ENCODE data around the gene WRAP53. TPM values are rescaled to one million over a fixed set of nuclear protein-coding genes. Genes with fewer than 3 reads are reported as not detected.
"Not testable (repeated sequence)": the region's sequence is repeated elsewhere in the genome, so short reads cannot be mapped to it uniquely, and the experiment has no call there.

The WRAP53 gene
- 8.5 TPM for total RNA-seq

DNA sequence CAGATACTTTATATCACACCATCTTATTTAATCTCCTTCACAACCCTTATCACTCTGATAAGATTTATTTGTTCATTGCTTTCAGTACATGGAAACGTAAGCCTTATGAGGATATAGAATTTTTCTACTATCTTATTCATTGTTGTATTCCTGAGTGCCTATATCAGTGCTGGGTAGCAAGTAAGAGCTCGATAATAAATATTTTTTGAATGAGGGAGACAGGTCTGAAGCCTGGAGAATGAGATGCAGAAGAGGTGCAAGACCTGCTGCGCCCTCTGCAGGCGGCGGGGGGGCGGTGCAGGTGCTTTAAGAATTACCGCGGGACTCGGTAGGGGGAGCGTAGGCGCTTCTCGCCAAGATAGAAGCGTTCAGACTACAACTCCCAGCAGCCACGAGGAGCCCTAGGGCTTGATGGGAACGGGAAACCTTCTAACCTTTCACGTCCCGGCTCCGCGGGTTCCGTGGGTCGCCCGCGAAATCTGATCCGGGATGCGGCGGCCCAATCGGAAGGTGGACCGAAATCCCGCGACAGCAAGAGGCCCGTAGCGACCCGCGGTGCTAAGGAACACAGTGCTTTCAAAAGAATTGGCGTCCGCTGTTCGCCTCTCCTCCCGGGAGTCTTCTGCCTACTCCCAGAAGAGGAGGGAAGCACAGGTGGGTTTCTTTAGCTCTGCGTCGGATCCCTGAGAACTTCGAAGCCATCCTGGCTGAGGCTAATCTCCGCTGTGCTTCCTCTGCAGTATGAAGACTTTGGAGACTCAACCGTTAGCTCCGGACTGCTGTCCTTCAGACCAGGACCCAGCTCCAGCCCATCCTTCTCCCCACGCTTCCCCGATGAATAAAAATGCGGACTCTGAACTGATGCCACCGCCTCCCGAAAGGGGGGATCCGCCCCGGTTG lies at the start of gene WRAP53:
TSS of gene WRAP53 (plus strand) at position 570 of the 900 bp plus-strand sequence. CDS start at position 742, 172 bp downstream.
- ATAC-seq: peak; percentile 91

DNA sequence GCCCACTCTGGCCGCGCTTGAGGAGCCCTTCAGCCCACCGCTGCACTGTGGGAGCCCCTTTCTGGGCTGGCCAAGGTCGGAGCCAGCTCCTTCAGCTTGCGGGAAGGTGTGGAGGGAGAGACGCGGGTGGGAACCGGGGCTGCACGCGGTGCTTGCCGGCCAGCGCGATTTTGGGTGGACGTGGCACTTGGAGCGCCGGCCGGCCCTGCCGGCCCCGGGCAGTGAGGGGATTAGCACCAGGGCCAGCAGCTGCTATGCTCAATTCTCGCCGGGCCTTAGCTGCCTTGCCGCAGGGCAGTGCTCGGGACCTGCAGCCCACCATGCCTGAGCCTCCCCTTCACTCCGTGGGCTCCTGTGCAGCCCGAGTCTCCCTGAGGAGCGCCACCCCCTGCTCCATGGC lies 47.5 kb upstream of the WRAP53 start:
- ATAC-seq: no peak

DNA sequence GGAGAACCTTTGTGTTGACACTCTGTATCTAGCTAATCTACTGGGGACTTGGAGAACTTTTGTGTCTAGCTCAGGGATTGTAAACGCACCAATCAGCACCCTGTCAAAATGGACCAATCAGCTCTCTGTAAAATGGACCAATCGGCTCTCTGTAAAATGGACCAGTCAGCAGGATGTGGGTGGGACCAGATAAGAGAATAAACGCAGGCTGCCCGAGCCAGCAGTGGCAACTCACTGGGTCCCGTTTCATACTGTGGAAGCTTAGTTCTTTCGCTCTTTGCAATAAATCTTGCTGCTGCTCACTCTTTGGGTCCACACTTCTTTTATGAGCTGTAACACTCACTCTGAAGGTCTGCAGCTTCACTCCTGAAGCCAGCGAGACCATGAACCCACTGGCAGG lies 46.6 kb upstream of the WRAP53 start:
- ATAC-seq: not testable (repeated sequence)

DNA sequence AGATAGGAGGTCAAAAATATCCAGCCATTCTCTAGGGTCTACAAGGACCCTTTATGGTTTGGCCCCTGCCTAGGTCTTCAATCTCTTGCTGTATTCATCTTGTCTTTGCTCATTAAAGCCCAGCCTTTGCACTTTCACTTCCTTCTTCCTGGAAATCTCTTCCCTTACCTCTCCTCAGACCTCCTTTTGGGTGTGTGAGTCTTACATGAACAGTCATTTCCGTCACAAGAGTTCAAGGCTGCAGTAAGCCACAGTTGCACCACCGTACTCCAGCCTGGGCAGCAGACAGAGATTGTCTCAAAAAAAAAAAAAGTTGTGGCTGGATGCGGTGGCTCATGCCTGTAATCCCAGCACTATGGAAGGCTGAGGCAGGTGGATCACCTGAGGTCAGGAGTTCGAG lies 43.5 kb upstream of the WRAP53 start:
- ATAC-seq: no peak

DNA sequence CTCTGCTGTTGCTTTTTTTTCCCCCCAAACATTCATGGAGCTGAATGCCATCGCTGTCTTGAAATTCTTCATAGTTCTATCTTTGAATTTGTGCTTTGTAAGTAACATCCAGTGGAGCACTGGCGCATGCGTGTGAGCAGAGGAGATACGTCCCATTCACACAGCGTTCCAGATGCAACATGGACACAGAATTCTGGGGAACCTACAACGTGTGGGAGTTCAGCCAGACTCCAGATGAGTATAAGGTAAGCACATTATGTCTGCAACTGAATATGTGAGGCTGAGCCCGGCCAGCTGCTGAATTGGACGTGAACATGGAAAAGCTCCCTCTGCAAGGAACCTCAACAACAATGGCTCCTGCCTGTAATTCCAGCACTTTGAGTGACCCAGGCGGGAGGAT lies 41.8 kb upstream of the WRAP53 start:
- no peak for ATAC-seq

DNA sequence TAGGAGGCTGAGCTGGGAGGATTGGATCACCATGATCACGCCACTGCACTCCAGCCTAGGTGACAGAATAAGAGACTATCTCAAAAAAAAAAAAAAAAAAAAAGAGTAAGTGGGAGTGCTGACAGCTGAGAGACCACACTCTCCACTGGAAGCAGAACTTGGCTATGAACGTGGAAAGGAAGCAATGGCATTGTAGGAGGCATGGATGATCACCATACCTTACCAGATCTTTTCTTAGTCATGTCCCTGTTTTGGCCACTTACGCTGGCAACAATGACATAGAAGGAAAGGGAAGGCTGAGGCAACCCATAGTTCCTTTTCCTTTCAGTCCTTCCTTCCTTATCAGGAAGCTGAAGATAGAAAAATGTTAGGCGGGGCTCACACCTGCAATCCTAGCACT lies 41.3 kb upstream of the WRAP53 start:
- no peak for ATAC-seq

DNA sequence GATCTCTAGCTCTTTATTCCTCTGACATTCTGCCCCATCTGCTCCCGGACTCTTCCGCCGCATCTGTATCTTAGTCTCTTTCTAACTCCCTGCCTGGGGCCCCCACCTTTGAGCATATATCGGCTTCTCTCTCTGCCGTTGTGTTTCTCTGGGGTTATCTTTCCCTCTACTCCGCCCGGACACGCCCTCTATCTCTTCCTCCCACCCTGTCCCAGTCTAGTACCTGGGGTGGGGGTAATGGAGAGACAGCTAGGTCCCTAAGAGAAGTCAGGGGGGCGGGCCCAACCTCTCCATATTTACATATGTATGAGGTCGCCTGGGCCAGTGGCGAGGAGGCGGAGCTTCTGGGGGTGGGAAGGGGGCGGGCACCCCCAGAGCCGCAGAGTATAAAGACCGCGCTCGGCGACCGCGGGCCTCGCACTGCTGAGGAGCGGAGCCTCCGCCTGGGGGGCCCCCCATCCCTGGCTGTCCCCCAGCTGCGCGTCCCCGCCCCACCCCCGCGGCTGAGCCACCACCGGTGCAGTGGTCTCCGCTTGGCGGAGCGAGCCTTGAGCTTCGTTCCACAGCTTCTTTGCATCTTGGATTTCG lies 37.7 kb upstream of the WRAP53 start, which contains the start of gene ATP1B2:
TSS of gene ATP1B2 (plus strand) at position 418 of the 588 bp plus-strand sequence. CDS start 593 bp downstream, outside the sequence.
- ATAC-seq: peak; percentile 69

DNA sequence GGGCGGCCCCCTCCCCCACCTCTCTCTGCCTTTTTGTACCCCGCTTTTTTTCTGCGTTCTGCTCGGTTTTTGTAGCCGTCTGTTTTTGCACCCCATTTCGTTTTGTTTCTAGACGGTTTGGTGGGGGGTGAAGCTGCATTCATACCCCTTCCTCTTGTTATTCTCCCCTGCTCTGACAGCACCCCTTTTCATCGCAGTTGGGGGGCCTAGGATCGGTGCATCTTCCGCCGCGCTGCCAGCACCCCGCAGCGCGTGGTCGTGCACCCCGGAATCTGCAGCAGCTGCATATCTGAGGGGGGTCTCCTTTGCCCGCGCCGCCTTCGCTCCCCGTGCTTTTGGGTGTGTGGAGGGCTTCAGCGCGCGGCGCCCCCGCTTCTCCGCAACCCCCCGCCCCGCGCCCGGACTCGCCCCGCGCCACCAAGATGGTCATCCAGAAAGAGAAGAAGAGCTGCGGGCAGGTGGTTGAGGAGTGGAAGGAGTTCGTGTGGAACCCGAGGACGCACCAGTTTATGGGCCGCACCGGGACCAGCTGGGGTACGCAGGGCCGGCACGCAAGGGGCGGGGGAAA lies 37.1 kb upstream of the WRAP53 start:
- no peak for ATAC-seq

DNA sequence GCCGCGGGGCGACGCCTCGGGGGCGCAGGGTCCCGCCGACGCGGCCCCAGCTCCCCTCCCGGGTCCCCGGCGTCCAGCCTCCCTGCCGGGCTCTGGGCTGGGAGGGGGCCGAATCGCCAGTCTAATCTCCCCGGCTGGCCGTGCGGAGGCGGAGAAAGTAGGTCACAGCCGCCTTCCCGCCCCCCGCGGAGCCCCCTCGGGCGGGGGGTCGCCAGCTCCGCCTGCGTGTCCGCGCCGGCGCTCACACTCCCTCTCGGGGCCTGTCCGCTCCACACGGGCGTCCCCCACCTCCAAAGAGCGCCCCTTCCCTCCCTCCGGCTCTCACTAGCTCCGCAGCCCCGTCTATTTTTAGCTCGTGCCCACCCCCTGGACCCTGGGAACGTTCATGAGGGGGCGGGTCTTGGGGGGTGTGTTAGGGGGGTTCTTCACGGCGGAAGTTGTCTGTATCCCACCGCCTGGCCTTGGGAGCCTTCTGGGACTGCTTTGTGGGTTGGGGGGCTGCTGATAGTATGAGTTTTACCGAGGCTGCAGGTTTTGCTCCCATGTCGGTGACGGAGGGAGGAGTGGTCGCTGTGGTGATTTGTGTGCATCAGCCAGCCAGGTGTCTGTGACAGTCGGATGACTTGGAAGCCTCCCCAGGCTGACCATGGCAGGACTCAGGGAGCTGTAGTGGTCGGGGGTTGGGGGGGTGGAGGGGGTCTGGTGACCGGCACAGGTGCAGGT lies 36.5 kb upstream of the WRAP53 start:
- ATAC-seq: no peak

DNA sequence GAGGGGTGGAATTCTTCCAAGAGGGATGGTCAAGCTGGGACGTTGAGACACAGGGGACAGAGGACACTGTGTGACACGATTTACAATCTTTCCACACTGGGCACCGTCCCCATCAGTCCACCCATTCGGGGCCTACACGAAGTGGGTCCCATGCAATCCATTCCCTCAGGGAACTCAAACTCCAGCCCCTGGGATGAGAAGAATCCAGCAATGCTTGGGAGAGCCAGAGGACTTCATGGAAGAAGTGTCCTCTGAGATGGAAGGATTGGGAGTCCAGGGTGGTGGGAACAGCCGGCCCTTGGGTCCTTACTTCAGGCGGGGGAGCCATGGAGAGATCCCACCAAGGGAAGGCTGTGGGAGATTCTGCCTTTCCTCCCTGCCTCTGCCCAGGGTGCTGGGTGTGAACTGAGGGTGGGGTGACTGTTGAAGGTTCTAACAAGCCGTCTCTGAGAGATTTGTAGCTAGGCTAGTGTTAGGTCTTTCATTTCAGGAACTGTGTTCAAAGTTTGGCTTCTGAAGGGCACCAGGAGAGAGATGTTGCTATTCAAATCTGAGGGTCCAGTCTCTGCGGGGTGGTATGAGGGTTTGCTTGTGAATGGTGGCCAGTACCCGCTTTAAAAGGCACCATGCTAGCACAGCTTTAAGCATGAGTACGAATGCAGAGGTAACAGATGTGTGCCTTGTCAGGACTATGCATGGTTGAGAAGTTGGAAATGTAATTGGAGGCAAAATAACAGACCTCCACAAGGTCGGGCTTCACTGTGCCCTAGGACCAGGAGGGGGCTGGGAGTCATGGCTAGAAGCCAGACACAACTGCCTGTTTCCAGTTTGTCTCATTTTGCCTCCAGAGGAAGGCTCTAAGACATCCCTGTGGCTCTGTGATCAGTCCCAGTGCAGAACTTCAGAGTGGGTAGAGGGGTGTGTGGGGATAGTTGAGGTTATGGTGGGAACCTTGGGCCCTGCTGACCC lies 35.6 kb upstream of the WRAP53 start:
- no peak for ATAC-seq

DNA sequence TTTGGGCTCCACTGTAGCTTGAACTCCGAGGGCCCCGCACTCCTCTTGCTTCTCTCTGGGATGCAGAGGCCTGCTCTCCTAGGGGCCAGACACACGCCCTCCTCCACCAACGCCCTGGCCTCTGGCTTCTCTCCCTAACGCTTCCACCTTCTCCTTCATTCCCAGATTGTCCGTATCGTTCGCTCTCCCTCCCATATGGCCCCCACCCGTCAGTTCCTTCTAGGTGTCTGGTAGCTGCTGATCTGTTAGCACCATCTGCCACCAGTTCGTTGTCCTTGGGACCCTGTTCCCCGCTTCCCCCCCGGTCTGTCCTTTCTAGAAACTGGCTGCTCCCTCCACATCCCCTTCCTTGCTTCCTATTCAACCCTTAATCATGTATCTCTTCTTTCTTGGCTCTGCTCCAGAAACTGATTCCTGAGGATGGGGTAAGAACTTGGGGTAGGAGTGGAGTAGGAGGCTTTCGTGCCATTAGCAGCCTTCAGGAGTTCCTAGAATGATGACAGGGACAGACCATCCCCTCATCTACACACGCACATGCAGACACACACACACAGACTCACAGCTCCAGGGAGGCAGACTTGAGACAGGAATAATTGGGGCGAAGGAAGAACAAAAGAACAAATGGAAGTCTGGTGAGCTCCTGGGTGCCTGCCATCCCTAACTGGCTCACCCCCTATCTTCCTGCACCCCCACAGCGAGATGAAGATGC lies 33.3 kb upstream of the WRAP53 start:
- no peak for ATAC-seq

DNA sequence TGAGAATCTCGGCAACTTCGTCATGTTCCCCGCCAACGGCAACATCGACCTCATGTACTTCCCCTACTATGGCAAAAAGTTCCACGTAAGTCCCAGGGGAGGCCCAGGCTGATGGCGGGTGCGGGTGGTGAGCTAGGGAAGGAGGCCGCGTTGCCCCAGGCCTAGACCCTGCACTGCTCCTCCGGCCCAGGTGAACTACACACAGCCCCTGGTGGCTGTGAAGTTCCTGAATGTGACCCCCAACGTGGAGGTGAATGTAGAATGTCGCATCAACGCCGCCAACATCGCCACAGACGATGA lies 32.8 kb upstream of the WRAP53 start:
- no peak for ATAC-seq

DNA sequence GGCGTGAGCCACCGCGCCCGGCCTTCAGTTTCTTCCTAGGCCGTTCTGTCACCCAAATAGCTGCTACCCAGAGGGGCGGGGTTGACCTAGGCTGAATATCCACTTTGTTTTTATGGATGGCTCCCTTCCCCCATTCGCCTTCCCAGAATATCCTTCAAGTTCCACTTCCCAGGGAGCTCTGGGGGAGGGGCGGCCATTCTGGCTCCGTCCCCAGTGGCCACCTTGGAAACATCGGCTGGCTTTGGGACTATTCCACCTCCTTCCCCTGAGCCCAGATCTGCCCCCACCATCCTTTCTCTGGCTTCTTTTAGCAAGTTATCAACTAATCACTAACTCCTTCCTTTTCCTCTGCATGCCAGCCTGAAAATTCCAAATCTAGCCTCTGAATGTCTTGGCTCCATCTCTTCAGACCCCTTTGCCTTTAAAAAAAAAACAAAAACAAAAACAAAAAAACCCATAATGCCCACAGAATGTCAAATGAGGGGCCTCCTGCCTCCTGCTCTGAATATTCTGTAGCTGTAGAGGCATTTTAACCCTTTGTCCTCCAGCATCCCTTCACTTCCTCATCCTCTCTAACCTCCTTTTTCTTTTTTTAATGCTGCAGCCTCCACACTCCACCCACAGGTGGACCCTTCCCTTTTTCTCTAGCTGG lies 31.2 kb upstream of the WRAP53 start:
- no peak for ATAC-seq

DNA sequence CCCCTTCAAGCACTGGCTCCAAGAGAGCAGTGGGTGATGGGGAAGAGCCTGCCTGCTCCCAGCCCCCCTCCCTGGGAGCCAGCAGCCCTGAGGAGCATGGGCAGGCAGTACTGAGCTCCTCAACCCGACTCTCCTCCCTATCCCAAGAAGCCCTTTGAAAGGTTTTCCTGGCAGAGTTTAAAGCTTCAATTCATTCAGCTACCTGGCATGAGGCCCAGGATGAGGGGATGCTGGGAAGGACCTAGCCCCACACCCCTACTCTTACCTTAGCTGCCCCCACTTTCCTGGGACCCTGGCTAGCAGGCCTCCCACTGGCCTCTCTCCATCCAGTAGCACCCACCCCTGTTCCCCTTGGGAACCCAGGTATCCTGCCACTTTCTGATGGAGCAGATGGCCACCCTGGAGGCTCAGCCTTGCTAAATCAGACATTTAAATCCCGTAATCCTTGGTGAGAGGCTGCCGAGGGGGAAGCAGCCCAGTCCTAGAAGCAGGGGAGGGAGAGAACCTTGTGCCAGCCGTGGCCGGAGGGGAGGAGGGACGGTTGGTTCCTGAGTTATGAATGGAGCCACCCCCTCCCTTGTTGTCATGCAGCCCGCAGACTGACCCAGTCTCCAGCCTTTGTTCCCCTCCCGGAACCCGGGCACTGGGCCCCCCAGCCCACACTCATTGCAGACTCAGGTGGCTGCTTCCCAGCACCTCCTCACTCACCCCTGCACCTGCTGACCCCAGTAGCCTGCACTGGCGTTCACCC lies 20.4 kb upstream of the WRAP53 start:
- ATAC-seq: peak; percentile 19

DNA sequence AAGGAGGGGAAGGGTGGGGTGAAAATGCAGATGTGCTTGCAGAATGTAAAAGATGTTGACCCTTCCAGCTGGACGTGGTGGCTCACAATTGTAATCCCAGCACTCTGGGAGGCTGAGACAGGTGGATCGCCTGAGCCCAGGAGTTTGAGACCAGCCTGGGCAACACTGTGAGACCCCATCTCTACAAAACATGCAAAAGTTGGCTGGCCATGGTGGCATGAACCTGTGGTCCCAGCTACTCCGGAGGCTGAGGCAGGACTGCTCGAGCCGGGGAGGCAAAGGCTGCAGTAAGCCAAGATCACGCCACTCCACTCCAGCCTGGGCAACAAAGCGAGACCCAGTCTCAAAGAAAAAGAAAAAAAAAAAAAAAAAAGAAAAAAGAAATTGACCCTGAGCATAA lies 19.8 kb upstream of the WRAP53 start:
- no peak for ATAC-seq

DNA sequence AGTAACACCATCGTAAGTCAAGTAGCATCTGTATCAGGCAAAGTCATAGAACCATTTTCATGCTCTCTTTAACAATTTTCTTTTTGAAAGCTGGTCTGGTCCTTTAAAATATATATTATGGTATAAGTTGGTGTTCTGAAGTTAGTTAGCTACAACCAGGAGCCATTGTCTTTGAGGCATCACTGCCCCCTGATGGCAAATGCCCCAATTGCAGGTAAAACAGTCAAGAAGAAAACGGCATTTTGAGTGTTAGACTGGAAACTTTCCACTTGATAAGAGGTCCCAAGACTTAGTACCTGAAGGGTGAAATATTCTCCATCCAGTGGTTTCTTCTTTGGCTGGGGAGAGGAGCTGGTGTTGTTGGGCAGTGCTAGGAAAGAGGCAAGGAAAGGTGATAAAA lies 15.0 kb upstream of the WRAP53 start:
- no peak for ATAC-seq

DNA sequence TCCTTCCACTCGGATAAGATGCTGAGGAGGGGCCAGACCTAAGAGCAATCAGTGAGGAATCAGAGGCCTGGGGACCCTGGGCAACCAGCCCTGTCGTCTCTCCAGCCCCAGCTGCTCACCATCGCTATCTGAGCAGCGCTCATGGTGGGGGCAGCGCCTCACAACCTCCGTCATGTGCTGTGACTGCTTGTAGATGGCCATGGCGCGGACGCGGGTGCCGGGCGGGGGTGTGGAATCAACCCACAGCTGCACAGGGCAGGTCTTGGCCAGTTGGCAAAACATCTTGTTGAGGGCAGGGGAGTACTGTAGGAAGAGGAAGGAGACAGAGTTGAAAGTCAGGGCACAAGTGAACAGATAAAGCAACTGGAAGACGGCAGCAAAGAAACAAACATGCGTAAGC lies 13.3 kb upstream of the WRAP53 start:
- ATAC-seq: no peak

DNA sequence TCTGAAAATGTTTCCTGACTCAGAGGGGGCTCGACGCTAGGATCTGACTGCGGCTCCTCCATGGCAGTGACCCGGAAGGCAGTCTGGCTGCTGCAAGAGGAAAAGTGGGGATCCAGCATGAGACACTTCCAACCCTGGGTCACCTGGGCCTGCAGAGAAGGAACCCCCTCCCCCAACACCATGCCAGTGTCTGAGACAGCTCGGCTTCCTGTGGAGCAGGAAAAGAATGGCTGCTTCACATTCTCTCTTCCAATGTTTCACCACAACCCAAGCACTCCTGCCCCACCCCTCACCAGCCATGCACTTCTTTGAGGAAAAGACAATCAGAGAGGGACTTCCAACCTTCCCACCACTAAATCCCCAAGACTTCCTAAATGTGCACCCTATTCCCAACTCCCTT lies 11.7 kb upstream of the WRAP53 start:
- no peak for ATAC-seq

DNA sequence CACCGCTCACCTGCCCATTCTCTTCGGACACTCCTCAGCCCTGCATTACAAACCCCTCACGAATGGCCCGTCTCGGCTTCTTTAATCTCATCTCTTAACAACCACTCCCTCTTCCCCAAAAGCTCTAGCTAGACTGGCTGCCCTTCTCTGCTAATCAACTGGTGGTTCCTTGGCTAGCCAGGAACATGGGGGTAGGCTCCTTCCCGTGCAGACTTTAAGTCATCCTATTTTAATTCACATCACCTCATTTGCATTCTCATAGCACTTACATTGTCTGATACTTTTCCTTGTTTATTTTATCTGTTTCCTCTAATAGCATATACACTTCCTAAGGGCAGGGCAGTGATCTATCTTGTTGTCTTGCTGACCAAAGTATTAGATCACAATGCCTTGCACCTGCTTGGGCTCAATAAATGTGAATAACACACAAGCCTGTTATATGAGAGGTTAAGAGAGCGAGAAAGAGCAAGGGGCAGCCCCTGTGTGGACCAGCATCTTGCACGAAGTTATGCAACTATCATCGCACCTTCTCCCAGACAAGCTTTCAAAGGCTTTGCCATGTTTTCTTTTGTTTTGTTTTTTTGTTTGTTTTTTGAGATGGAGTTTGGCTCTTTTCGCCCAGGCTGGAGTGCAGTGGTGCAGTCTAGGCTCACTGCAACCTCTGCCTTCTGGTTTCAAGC lies 10.7 kb upstream of the WRAP53 start:
- ATAC-seq: no peak
